ENCODE results near the gene SLC8A2. TPM values are rescaled to one million over a fixed set of nuclear protein-coding genes. Genes with fewer than 3 reads are reported as not detected.

Gene SLC8A2
- total and polyA plus RNA-seq, 2 experiments from 2014 or later = 0.86 to 10.0 TPM

GRCh38 chr19:47417746-47418691 is 53.7 kb downstream of the SLC8A2 start:
- H3F3A ChIP-seq (replicated peaks; ENCODE audit: low read depth) = peaks cover 17% of the 10 kb centered on the region
- peak overlapping the region; percentile 80 for H2AFZ ChIP-seq
- peaks cover 71% of the 10 kb centered on the region for H3K27me3 ChIP-seq (ENCODE audit: insufficient read depth)
- ATAC-seq = peak; percentile 1; the same call in 2 of the 3 replicates
- peak overlapping the region; percentile 100 for H3K4me2 ChIP-seq
- peaks cover 38% of the 10 kb centered on the region for H3K4me1 ChIP-seq (ENCODE audit: insufficient read depth)
- peaks cover 54% of the 10 kb centered on the region for H3K4me1 Mint-ChIP-seq
- H3K9me3 Mint-ChIP-seq = peaks cover 5% of the 10 kb centered on the region
- H3K4me3 Mint-ChIP-seq = peak overlapping the region; percentile 71
- peak; percentile 38 for DNase-seq (ENCODE audit: low spot score)
- H4K20me1 ChIP-seq (replicated peaks; ENCODE audit: insufficient read depth) = no peaks in the 10 kb centered on the region
- no peaks in the 10 kb centered on the region for H3K9me2 ChIP-seq (ENCODE audit: insufficient read depth)
- H3K36me3 Mint-ChIP-seq (ENCODE audit: low read depth) = peaks cover 16% of the 10 kb centered on the region
- H3K4me3 ChIP-seq = peak overlapping the region; percentile 91
- H3K36me3 ChIP-seq (ENCODE audit: insufficient read depth) = no peaks in the 10 kb centered on the region
- H3K27me3 Mint-ChIP-seq (ENCODE audit: insufficient read depth, low read depth, poor library complexity) = peaks cover 72% of the 10 kb centered on the region
- H3K27ac ChIP-seq (ENCODE audit: low read depth) = no peak overlapping the region
- 0 out of 2 replicates have a peak, but pooled peaks cover 7% of the 10 kb centered on the region for H3K79me2 ChIP-seq (replicated peaks; ENCODE audit: insufficient read depth)
- H3K27ac Mint-ChIP-seq = no peak overlapping the region
- TF ChIP-seq CTCF (conservative IDR thresholded peaks at IDR 0.05; ENCODE audit: low read depth in 2 of 2) = no peak
- TF ChIP-seq EZH2 (IDR thresholded peaks at IDR 0.05; ENCODE audit: low read depth, unreplicated experiment) = peak; percentile 49

GRCh38 chr19:47417107-47417745 is 54.5 kb downstream of the SLC8A2 start:
- peak; percentile 10 for ATAC-seq
- Histone ChIP-seq H3K4me1 (ENCODE audit: insufficient read depth) (peaks cover 30% of the 10 kb centered on the region), H3K36me3 (ENCODE audit: insufficient read depth) (no peaks in the 10 kb centered on the region), H4K20me1 (replicated peaks; ENCODE audit: insufficient read depth) (no peaks in the 10 kb centered on the region), H3K4me3 (peak overlapping the region; percentile 91), H3K27ac (ENCODE audit: low read depth) (no peak overlapping the region), H3F3A (replicated peaks; ENCODE audit: low read depth) (peaks cover 14% of the 10 kb centered on the region), H3K27me3 (ENCODE audit: insufficient read depth) (peaks cover 63% of the 10 kb centered on the region), H3K4me2 (peak overlapping the region; percentile 100), H3K9me2 (ENCODE audit: insufficient read depth) (no peaks in the 10 kb centered on the region), H3K79me2 (replicated peaks; ENCODE audit: insufficient read depth) (0 out of 2 replicates have a peak, but pooled peaks cover 7% of the 10 kb centered on the region), H2AFZ (no peak overlapping the region)
- Mint-ChIP-seq H3K4me1 (peaks cover 46% of the 10 kb centered on the region), H3K4me3 (peak overlapping the region; percentile 71), H3K27ac (no peak overlapping the region), H3K27me3 (ENCODE audit: insufficient read depth, low read depth, poor library complexity) (peaks cover 66% of the 10 kb centered on the region), H3K36me3 (ENCODE audit: low read depth) (peaks cover 13% of the 10 kb centered on the region), H3K9me3 (peaks cover 2% of the 10 kb centered on the region)
- DNase-seq (ENCODE audit: low spot score) = no peak
- TF ChIP-seq CREB1 (CRISPR knock-in tag; IDR thresholded peaks at IDR 0.05; ENCODE audit: low read depth) = no peak
- no peak for TF ChIP-seq EZH2phosphoT487 (IDR thresholded peaks at IDR 0.05; ENCODE audit: unreplicated experiment)
- no peak for TF ChIP-seq EZH2 (IDR thresholded peaks at IDR 0.05; ENCODE audit: low read depth, unreplicated experiment)
- TF ChIP-seq ZNF462 (CRISPR knock-in tag; IDR thresholded peaks at IDR 0.05) = no peak
- TF ChIP-seq REST (IDR thresholded peaks at IDR 0.05; ENCODE audit: unreplicated experiment) = peak; percentile 32
